Measurements from ENCODE around the gene NHERF2. TPM values are rescaled to one million over a fixed set of nuclear protein-coding genes. Genes with fewer than 3 reads are reported as not detected.

Gene NHERF2
- total RNA-seq = 20.6 and 41.8 TPM in 2 replicates

GRCh38 chr16:2026461-2027023 lies at the start of gene NHERF2:
Gene NHERF2, plus strand, starts transcription at chr16:2026902. Its CDS starts 104 bp downstream, at chr16:2027006.

GRCh38 chr16:1981398-1981836 lies 45.3 kb upstream of the NHERF2 start, which contains the start of gene NOXO1:
Gene NOXO1, minus strand, starts transcription at chr16:1981469. Its CDS starts 290 bp downstream, at chr16:1981179.

GRCh38 chr16:1983544-1984346 lies 43.0 kb upstream of the NHERF2 start, which contains the start of gene GFER:
Gene GFER, plus strand, starts transcription at chr16:1984193. Its CDS starts 26 bp downstream, at chr16:1984219.

GRCh38 chr16:1989209-1990100 lies 37.2 kb upstream of the NHERF2 start, which contains the start of gene SYNGR3:
Gene SYNGR3, plus strand, starts transcription at chr16:1989970. Its CDS starts 133 bp downstream, at chr16:1990103.

GRCh38 chr16:2009791-2010510 lies 16.8 kb upstream of the NHERF2 start, which contains the start of gene ZNF598:
Gene ZNF598, minus strand, starts transcription at chr16:2009821.

GRCh38 chr16:2019518-2019920 lies 7.2 kb upstream of the NHERF2 start, which contains the start of gene NPW:
Gene NPW, plus strand, starts transcription at chr16:2019785.

GRCh38 chr16:2047330-2048115 lies 20.8 kb downstream of the NHERF2 start, which contains the start of the genes NTHL1 and TSC2:
Gene NTHL1, minus strand, starts transcription at chr16:2047834. Its CDS starts 11 bp downstream, at chr16:2047823.
Gene TSC2, plus strand, starts transcription at chr16:2047985. Its CDS starts 631 bp downstream, at chr16:2048616.

Other genes with a start within 250 kb of the NHERF2 start
- gene SPSB3, start 244.3 kb upstream of the NHERF2 start, total RNA-seq = 21.5 and 37.5 TPM in 2 replicates
- 52.7 and 84.4 TPM in 2 replicates for gene NUBP2, start 243.9 kb upstream of the NHERF2 start, total RNA-seq
- not detected in 2 replicates for gene IGFALS, start 233.2 kb upstream of the NHERF2 start, total RNA-seq
- gene HAGH, start 200.1 kb upstream of the NHERF2 start, total RNA-seq = 70.5 and 79.0 TPM in 2 replicates
- 62.6 and 71.5 TPM in 2 replicates for gene FAHD1, start 199.7 kb upstream of the NHERF2 start, total RNA-seq
- 0.28 TPM in 1 of 2 replicates, not detected in the other for gene MEIOB, start 154.7 kb upstream of the NHERF2 start, total RNA-seq
- gene HS3ST6, start 108.5 kb upstream of the NHERF2 start, total RNA-seq = not detected in 2 replicates
- gene MSRB1, start 83.7 kb upstream of the NHERF2 start, total RNA-seq = 3.1 and 11.5 TPM in 2 replicates
- gene RPL3L, start 72.2 kb upstream of the NHERF2 start, total RNA-seq = under 0.01 TPM in 1 of 2 replicates, not detected in the other
- gene NDUFB10, start 67.4 kb upstream of the NHERF2 start, total RNA-seq = 84.0 and 160 TPM in 2 replicates
- 1,090 and 2,696 TPM in 2 replicates for gene RPS2, start 62.1 kb upstream of the NHERF2 start, total RNA-seq
- gene RNF151, start 60.0 kb upstream of the NHERF2 start, total RNA-seq = not detected in 2 replicates
- gene TBL3, start 54.8 kb upstream of the NHERF2 start, total RNA-seq = 27.1 and 56.0 TPM in 2 replicates
- gene NOXO1, start 45.4 kb upstream of the NHERF2 start, total RNA-seq = under 0.01 TPM in 1 of 2 replicates, not detected in the other
- gene GFER, start 42.7 kb upstream of the NHERF2 start, total RNA-seq = 9.0 and 10.2 TPM in 2 replicates
- gene SYNGR3, start 36.9 kb upstream of the NHERF2 start, total RNA-seq = 2.3 and 2.8 TPM in 2 replicates
- 8.5 and 21.1 TPM in 2 replicates for gene ZNF598, start 17.1 kb upstream of the NHERF2 start, total RNA-seq
- gene NPW, start 7.1 kb upstream of the NHERF2 start, total RNA-seq = 0.28 and 0.58 TPM in 2 replicates
- gene NTHL1, start 20.9 kb downstream of the NHERF2 start, total RNA-seq = 20.6 and 28.9 TPM in 2 replicates
- gene TSC2, start 21.1 kb downstream of the NHERF2 start, total RNA-seq = 35.9 and 45.7 TPM in 2 replicates
- gene PKD1, start 109.0 kb downstream of the NHERF2 start, total RNA-seq = 96.4 and 129 TPM in 2 replicates
- 0.56 and 0.58 TPM in 2 replicates for gene RAB26, start 121.7 kb downstream of the NHERF2 start, total RNA-seq
- gene TRAF7, start 128.9 kb downstream of the NHERF2 start, total RNA-seq = 33.8 and 44.3 TPM in 2 replicates
- gene CASKIN1, start 169.7 kb downstream of the NHERF2 start, total RNA-seq = 0.19 and 0.56 TPM in 2 replicates
- 20.3 and 34.1 TPM in 2 replicates for gene MLST8, start 178.6 kb downstream of the NHERF2 start, total RNA-seq
- gene BRICD5, start 184.0 kb downstream of the NHERF2 start, total RNA-seq = 0.77 and 1.7 TPM in 2 replicates
- 10.1 and 22.8 TPM in 2 replicates for gene PGP, start 187.9 kb downstream of the NHERF2 start, total RNA-seq
- 28.6 and 35.0 TPM in 2 replicates for gene E4F1, start 196.7 kb downstream of the NHERF2 start, total RNA-seq
- 0.56 and 0.58 TPM in 2 replicates for gene DNASE1L2, start 209.5 kb downstream of the NHERF2 start, total RNA-seq
- 21.4 and 30.5 TPM in 2 replicates for gene ECI1, start 224.7 kb downstream of the NHERF2 start, total RNA-seq
- gene RNPS1, start 241.2 kb downstream of the NHERF2 start, total RNA-seq = 39.2 and 117 TPM in 2 replicates

Data from regular cardiac myocyte (primary cell).